Stimulated activated CD4-positive, alpha-beta T cell treated with anti-CD3 and anti-CD28 coated beads, Interleukin-15, amount 100 ng/mL, for 1 hour (primary cell): ENCODE data around the gene CEP20.

Experiments used
- DNase-seq, 2 donors: peaks; one replicate each; pipeline ENCODE4 v3.0.0-alpha.2; 2020; ENCODE audit warnings: low read depth in 1 of 2, low spot score in 1 of 2

CEP20 gene

DNA sequence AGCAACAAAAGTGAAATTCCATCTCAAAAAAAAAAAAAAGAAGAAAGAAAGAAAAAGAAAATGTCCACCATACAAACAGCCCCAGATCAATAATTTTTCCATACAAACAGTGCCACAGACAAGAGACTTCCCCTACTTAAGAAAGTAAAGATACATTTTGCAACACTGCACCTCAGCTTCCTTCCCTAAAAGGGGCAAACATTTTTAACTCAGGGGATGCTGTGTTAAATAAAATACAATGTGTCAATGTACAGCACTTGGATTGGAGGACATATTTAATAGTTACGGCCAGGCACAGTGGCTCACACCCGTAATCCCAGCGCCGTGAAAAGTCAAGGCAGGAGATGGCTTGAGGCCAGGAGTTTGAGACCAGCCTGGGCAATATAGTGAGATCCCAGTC is 53.9 kb downstream of the CEP20 start:
- no peak for DNase-seq

DNA sequence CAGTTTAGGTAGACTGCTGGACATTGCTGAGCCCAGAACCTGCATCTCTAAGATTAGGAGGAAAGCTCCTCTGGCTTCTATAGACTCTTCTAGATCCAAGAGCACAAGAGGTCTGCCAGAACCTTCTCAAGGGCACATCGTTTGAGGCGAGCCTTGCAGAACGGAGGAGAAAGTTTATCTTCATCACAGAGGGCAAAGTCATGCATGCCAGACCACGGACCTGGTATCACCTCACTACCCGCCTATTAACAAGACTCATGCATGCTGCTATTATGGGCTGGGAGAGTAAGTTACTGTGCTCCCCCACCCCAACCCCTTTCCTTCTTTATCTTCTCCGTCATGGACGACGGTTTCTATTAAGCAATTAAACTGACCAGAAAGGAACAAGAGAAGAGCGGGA is 54.9 kb downstream of the CEP20 start:
- DNase-seq, result no peak

DNA sequence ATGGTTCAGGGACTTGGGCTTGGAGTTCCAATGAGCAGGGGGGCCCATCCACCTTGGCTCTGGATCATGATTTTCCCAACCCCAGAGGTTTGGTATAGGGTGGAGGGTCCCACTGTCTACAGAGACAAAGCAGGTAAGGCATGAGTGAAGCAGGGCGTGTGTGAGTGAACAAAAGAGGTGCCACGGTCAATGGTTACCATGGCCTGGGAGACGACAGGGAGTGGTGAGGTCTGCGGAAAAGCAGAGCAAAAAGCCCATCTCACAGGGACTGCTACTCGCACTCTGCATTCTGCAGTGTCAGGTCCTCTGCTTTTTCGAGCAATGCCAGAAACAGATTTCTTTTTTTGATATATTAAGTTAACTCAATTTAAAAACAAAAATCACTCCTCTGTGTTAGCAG is 56.2 kb downstream of the CEP20 start:
- DNase-seq, result no peak

DNA sequence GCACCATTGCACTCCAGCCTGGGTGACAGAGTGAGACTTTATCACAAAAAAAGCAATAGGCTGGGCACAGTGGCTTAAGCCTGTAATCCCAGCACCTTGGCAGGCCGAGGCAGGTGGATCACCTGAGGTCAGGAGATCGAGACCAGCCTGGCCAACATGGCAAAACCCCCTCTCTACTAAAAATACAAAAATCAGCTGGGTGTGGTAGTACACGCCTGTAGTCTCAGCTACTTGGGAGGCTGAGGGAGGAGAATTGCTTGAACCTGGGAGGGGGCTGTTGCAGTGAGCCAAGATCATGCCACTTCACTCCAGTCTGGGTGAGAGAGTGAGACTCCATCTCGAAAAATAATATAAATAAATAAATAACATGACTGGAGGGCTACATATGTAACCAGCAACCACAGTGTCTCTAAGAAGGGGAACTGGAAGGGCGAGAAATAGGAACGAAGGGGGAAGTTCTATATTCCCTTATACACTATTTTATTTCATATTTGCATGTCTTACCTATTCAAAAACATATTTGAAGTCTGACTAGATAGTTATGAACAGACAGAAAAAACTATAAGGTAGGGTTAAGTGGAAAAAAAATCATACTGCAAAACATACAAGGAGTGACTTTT is 57.5 kb downstream of the CEP20 start:
- no peak for DNase-seq

DNA sequence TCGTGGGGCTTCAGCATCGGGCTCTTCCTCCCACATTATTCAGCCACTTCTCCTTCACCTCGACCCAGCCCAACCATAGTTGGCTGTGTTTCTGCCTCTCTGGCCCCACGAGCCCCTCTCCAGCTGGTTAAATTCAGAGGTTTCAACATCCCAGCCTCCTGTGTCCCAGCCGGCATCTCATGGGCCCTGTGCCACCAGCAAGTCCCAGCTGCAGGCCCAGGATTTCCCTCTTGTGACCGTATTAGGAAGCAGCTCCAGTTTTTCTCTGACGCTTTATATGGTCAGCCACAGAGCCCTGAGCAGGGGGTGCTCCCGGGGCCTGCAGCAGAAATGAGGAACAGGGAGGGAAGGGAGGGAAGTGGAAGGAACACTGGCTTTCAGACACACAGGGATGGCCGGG is 58.9 kb downstream of the CEP20 start:
- DNase-seq, result no peak

DNA sequence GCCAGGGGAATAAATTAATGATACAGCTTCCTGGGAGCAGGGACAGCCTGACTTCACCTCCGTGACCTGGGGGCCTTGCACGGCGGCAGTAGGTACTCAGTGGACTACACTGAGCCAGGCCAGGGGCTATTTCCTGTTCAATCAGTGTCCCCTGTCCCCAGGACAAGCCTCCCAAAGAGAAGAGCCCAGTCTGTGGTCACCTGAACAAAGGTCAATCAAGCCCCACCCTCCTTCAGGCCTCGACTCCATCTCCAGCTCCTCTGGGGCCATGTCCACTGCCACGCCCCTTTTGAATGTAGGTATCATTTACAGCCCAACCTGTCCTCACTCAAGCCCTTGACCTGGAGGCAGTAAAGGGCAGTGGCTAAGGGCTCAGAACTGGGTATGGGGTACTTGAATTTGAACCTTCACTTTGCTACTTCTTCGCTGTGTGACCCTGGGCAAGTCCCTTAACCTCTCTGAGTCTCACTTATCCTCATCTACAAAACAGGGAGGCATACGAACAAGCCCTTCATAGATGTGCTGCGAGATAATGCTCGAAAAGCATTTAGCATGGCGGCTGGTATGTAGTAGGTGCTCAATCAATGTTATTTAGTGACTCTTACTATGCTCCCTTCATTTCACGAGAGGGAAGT is 60.6 kb downstream of the CEP20 start:
- no peak for DNase-seq

DNA sequence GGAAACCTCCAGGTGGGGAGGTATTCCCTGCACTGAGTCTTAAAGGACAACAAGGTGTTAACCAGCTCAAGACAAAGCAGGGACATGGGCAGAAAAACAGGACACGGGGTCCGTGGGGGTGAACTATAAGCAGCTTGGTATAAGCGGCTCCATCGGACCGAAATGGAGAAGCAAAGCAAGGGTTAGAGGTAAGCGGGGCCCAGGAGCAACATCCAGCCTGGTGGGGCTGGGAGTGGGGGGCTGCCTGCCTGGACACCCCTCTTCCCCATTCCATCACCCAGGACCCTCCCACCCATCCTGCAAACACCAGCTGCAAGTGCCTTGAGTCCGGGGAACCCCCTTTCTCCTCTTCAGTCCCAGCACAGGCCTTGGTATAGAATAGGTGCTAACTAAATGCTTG is 61.1 kb downstream of the CEP20 start:
- DNase-seq, result no peak

DNA sequence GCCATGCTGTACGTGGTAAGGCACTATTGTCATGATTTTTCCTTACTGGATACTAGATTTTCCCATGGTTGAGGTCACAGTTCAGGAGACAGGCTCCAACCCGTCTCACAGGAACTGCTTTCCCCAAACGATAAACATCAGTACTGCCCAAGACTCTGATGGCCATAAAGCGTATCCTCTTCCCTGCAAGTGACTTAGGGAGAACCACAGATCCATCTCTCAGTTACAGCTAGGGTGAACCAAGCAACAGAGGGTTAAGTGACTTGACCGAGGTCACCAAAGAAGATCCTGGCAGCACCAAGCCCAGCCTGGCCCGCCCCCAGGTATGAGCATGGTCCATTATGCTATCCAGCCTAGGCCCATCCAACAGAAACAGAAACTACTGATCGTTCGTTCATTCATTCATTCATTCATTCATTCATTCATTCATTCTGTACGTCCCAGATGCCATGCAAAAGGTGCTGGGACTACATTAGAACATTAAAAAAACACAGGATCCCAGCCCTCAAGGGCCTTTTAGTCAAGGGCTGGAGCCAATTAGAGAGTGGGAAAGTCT is 62.6 kb downstream of the CEP20 start:
- no peak for DNase-seq

DNA sequence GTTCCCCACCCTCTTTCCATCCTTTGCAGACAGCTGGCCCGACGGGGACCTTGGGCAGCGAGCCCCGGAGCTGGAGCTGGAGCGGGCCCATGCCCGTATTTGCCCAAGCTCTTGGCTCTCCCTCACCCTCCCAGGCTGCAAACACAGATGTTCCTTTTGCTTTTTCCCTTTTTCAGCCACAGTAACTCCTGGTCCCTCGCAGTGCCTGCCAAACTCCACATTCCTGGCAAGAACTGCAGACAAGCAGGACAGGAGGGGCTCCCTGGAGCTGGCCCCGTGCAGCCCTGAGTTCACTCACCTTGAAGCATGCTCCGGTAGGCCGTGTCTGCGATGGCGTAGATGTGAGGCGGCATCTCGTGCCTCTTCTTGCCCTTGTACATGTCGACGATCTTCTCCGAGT is 65.4 kb downstream of the CEP20 start:
- no peak for DNase-seq

DNA sequence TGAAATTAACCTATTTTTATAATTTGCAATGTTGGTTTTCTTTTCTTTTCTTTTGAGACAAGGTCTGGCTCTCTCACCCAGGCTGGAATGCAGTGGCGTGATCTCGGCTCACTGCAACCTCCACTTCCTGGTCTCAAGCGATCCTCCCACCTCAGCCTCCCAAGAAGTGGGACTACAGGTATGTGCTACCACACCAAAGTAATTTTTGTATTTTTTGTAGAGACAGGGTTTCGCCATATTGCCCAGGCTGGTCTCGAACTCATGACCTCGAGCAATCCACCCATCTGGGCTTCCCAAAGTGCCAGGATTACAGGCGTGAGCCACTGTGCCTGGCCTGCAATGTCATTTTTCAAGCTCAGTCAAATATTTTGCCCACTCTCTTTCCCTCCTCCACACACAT is 67.6 kb downstream of the CEP20 start:
- DNase-seq, result no peak

DNA sequence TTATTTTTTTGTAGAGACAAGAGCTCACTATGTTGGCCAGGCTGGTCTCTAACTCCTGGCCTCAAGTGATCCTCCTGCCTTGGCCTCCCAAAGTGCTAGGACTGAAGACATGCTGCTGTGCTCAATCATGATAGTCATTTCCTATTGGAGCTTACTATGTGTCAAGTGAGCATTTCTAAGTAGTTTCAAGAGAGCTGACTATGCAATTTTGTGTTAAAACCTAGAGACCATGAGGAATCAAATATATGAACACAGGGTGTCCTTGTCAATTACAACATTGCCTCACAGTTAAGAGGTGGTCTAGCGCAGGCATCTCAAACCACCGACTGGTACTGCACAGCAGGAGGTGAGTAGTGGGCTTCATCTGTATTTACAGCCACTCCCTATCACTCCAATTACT is 69.4 kb downstream of the CEP20 start:
- DNase-seq, result no peak

DNA sequence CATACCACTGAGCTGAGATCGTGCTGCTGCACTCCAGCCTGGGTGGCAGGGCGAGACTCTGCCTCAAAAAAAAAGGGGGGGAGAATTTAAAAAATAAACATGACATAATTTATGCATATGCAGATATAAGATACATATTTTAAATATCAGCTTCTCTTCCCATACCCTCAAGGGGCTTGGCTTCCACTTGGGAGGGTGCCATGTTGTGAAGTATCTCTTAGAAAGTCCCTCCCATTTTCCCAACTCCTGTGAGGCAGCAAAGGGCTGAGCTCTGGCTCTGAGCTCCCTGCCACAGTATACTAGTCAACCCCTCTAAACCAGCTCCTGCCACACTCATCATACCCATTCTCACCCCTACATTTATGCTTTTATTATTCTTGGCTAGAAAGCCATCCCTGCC is 71.0 kb downstream of the CEP20 start:
- DNase-seq, result no peak

DNA sequence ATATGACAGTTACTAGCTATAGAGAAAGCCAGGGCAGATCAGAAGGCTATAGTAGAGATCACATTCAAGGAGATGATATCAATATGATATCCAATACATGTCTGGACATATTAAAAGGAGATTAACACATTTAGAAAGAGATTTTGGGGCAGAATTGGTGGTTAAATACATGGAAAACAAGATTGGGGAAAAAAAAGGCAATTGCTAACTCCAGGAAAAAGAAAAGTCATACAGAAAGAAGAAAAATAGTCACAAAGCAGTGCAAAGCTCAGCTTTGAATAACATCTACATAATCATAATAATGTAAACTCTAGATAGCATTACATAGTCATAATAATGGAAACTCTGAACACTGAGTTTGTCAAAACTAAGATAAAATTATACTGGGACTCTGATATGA is 72.2 kb downstream of the CEP20 start:
- DNase-seq, result no peak
